Pancreas (tissue), 10 donors: ENCODE data around the gene DENND1A. TPM values are rescaled to one million over a fixed set of nuclear protein-coding genes. Genes with fewer than 3 reads are reported as not detected.
A peak's percentile ranks its signal among the peaks of the same experiment; 100 is the strongest.

Experiments used
- ATAC-seq, 4 donors: fragments of 200-7000 bp; cut with Tn5 transposase; one replicate each; pipeline versions ENCODE4 v1.8.0 to v1.9.1; 2020; ENCODE audit warnings: mild to moderate bottlenecking in 4 of 4, moderate library complexity in 4 of 4
- DNase-seq, 6 donors: peaks; one replicate each; pipeline ENCODE4 v3.0.0-alpha.2; 2020
- FAIRE-seq: peaks from 2 replicates; lab custom pipeline; 2012; peaks lifted over from hg19 to GRCh38; lab: Jason Lieb, UNC
- H3K27ac ChIP-seq, 4 donors: fragments of 200-600 bp; sonication (generic); 1 replicate in 3 of 4; 2 replicates in 1 of 4; pipeline versions ENCODE4 v1.5.0 to v1.8.0; 2020
- H3K27me3 ChIP-seq, 4 donors: fragments of 200-600 bp; one replicate each; pipeline ENCODE4 v1.8.0; 2021
- H3K36me3 ChIP-seq, 3 donors: fragments of 200-600 bp; sonication (generic) in 1 of 3; one replicate each; pipeline versions ENCODE4 v1.5.0 to v1.8.0; 2020 to 2021
- H3K4me1 ChIP-seq, 3 donors: fragments of 200-600 bp; one replicate each; pipeline ENCODE4 v1.8.0; 2021
- H3K4me3 ChIP-seq, 4 donors: fragments of 200-600 bp; sonication (generic) in 2 of 4; one replicate each; pipeline versions ENCODE4 v1.5.0 to v1.8.0; 2020 to 2021
- H3K9me3 ChIP-seq, 4 donors: fragments of 200-600 bp; one replicate each; pipeline ENCODE4 v1.8.0; 2021
- WGBS, 2 donors: extraction: QIAGEN DNeasy Blood & Tissue Kit; methylation state at CpG; one replicate each; pipeline ENCODE4 v1.1.7; 2013; 5-methylcytosine and 5-hydroxymethylcytosine counted together
- intact Hi-C, 3 donors: fragments of 100-400 bp; cut with DNase I; formaldehyde crosslinking; loops; one replicate each; pipeline versions ENCODE4 v1.11.1 to v1.14.2; 2022
- polyA plus RNA-seq, 2 donors: library from polyadenylated mRNA; stranded (reverse); fragments of 200-250 nt; gene quantifications; one replicate each; pipeline ENCODE4 v1.2.3, GENCODE V29; 2013
- total RNA-seq, 6 donors: library from RNA; stranded (reverse); fragmentation: NEBNext Ultra II Directional in 4 of 6; extraction: Animal tissue kit (Norgen Biotek cat#: 25700) in 4 of 6; gene quantifications; one replicate each; pipeline versions ENCODE4 v1.2.1 to v1.2.4, GENCODE V29; 2021 to 2023
- TF ChIP-seq, protein P1 (sequence below), 4 donors: fragments of 200-600 bp; sonication (generic) in 3 of 4; IDR thresholded peaks; one replicate each; pipeline versions ENCODE4 v1.5.0 to v1.8.0; 2021; ENCODE audit warnings: antibody characterized with exemption in 4 of 4
- donor health status: healthy with polysubstance abuse.
- donor health status: DM: no; HTN: no; CAD: no; lungs with moderate emphysema.
- donor health status: DM: no; HTN: no; CAD: no.
- donor health status: control.
- donor health status: control.
- donor health status: Bipolar disorder and iron deficiency.
- donor health status: DM: yes; HTN: yes; CAD: no.
- donor health status: DM: no; HTN: no; CAD: no.
- donor health status: DM: no; HTN: no; CAD: no.
- donor health status: DM: yes; HTN: yes; CAD: no.

Gene DENND1A
- total and polyA plus RNA-seq, 8 donors, result 4.5 to 8.3 (median 5.6) TPM

DNA sequence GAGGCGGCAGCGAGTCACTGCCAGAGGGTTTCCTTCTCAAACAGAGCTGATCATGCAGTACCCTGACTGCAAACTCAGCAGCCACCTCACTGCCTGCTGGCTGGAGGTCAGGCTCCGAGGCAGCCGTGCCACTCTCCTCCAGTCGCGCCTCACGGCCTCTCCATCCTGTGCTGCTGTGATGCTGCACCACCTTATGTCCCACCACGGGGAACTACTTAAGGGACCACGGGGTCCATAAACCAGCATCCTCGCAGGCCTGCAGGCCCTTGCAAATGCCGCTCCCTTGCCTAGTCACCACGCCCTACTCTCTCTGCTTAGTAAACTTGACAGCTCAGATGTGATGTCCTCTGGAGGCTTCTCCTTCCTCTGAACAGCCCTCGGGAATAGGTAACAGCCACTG is 474.7 kb downstream of the DENND1A start:
- no peak overlapping the region for H3K27ac ChIP-seq
- FAIRE-seq (no peak), DNase-seq (peak in 1 of 6 donors; percentile 28), ATAC-seq (no peak)
- H3K27me3 ChIP-seq, result no peaks in the 10 kb centered on the region
- whole genome bisulfite sequencing, 2 donors, result 96 to 97% methylated on average over 13 of the region's 13 CpGs
- intact Hi-C loops, result no loop called here
- no peaks in the 10 kb centered on the region for H3K4me1 ChIP-seq
- no peak overlapping the region for H3K4me3 ChIP-seq
- TF ChIP-seq, protein P1, sequence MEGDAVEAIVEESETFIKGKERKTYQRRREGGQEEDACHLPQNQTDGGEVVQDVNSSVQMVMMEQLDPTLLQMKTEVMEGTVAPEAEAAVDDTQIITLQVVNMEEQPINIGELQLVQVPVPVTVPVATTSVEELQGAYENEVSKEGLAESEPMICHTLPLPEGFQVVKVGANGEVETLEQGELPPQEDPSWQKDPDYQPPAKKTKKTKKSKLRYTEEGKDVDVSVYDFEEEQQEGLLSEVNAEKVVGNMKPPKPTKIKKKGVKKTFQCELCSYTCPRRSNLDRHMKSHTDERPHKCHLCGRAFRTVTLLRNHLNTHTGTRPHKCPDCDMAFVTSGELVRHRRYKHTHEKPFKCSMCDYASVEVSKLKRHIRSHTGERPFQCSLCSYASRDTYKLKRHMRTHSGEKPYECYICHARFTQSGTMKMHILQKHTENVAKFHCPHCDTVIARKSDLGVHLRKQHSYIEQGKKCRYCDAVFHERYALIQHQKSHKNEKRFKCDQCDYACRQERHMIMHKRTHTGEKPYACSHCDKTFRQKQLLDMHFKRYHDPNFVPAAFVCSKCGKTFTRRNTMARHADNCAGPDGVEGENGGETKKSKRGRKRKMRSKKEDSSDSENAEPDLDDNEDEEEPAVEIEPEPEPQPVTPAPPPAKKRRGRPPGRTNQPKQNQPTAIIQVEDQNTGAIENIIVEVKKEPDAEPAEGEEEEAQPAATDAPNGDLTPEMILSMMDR (IDR thresholded peaks at IDR 0.05), result no peak
- H3K9me3 ChIP-seq, result no peaks in the 10 kb centered on the region
- no peaks in the 10 kb centered on the region for H3K36me3 ChIP-seq

DNA sequence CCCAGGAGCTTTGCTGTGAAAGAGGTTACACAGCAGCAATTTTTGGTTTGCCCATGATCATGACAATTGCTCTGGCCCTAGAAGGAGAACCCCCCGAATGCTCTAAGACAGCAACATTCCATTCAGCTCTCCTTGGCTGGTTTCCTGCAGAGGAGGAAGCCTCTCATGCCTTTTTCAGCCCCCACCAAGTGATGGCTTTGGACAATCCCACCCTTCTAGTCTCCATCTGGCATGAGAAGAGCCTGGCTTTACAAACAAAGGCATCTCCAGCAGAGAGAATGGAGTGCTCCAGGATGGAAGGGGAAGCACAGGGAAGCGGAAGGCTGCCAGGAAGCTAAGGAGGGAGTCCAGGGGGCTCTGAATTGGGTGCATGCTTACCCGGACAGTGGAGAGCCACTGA is 475.6 kb downstream of the DENND1A start:
- ATAC-seq (no peak), FAIRE-seq (no peak), DNase-seq (peak in 1 of 6 donors; percentile 12)
- intact Hi-C loops, result no loop called here
- Histone ChIP-seq H3K4me1 (no peaks in the 10 kb centered on the region), H3K27me3 (no peaks in the 10 kb centered on the region), H3K4me3 (no peak overlapping the region), H3K9me3 (no peaks in the 10 kb centered on the region), H3K27ac (no peak overlapping the region), H3K36me3 (no peaks in the 10 kb centered on the region)
- WGBS, 2 donors, result 92 to 100% methylated on average over 3 of the region's 3 CpGs
- TF ChIP-seq, protein P1 (IDR thresholded peaks at IDR 0.05), result no peak

DNA sequence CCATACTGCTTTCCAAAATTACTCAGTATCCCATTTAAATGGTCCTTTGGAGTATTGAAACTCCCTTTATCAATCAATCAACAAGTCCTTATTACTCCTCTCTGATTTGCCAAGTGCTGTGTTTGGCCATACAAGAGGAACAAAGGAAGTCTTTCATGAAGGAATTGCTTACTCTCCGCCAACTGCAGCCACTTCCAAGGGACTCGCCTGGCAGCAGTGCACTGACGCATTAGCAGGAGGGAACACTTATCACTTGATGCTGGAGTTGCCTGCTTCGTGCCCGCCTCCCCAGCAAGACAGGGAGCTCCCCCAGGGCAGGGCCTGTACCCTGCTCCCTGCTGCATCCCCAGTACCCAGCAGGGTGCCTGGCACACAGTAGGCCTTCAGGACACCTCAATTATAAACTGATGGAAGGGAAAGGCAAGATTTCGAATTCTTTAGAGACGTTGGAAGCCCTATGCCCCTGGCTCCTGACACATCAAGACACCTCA is 476.1 kb downstream of the DENND1A start:
- no peak for FAIRE-seq
- WGBS, 2 donors, result 79 to 80% methylated on average over 7 of the region's 7 CpGs
- intact Hi-C loops, result no loop called here

DNA sequence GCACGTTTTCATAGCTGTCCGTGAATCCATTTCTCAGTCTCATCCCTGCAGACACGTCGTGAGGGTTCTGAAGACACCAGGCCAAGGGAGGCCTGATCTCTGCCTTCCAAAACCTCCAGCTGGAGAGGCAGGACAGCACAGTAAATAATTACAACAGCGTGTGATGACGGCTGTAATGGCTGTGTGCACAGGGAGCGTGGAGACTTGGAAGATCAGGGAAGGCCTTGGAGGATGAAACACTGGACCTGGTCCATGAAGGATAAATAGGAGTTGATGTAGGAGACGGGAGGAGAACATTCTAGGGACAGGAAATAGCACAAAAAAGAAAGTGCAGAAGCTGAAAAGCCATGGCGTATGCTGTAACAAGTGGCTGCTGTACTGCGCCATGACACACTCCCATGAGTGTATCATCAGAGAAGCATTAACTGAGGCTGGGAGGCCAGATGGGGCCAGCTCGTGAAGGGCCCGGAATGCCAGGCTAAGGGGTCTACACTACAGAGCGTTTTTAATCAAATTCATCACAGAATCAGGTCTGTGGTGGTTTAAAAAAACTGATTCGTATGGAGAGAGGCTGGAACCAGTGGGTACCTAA is 476.8 kb downstream of the DENND1A start:
- ATAC-seq (no peak), FAIRE-seq (no peak), DNase-seq (peak in 1 of 6 donors; percentile 21)
- H3K36me3 ChIP-seq, result no peaks in the 10 kb centered on the region
- no peaks in the 10 kb centered on the region for H3K27me3 ChIP-seq
- intact Hi-C loops, result no loop called here
- H3K9me3 ChIP-seq, result no peaks in the 10 kb centered on the region
- H3K4me3 ChIP-seq, result no peak overlapping the region
- H3K4me1 ChIP-seq, result no peaks in the 10 kb centered on the region
- H3K27ac ChIP-seq, result no peak overlapping the region
- 91 to 92% methylated on average over 14 of the region's 14 CpGs for WGBS, 2 donors
- TF ChIP-seq, protein P1 (IDR thresholded peaks at IDR 0.05), result no peak

More for the DNA sequence above, 476.1 kb downstream of the DENND1A start:
- H3K27me3 ChIP-seq, result no peaks in the 10 kb centered on the region
- peak in 2 of 6 donors; percentile 19 to 42 for DNase-seq
- H3K36me3 ChIP-seq, result no peaks in the 10 kb centered on the region
- no peaks in the 10 kb centered on the region for H3K9me3 ChIP-seq
- TF ChIP-seq, protein P1 (IDR thresholded peaks at IDR 0.05), result no peak
- peak in 3 of 4 donors; percentile 48 to 80 (median 56) for ATAC-seq
- H3K27ac ChIP-seq, result no peak overlapping the region
- H3K4me3 ChIP-seq, result no peak overlapping the region
- no peaks in the 10 kb centered on the region for H3K4me1 ChIP-seq

DNA sequence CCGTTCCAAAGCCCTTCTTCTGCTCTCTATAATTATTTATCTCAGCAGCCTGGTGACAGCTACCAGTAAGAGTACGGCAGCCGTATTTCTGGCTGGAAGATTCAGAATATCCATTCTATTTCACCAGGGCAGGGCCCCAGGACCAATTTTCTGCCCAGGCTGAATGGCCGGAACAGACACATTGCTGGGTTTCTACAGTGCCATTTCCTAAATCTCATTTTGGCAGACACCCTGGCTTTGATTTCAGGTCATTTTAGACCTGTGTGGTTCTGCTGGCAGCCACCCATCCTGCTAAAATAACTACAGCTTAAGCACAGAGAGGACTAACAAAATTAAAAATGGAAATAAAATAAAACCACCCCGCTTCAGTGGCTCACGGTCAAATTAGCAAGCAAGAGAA is 478.9 kb downstream of the DENND1A start:
- no peak overlapping the region for H3K4me3 ChIP-seq
- H3K27ac ChIP-seq, result no peak overlapping the region
- TF ChIP-seq, protein P1 (IDR thresholded peaks at IDR 0.05), result no peak
- WGBS, 2 donors, result 95% methylated on average over 6 of the region's 6 CpGs
- DNase-seq, result no peak
- H3K36me3 ChIP-seq, result no peaks in the 10 kb centered on the region
- no peaks in the 10 kb centered on the region for H3K9me3 ChIP-seq
- ATAC-seq, result no peak
- no peaks in the 10 kb centered on the region for H3K4me1 ChIP-seq
- intact Hi-C loops, result no loop called here
- FAIRE-seq, result no peak
- no peaks in the 10 kb centered on the region for H3K27me3 ChIP-seq
